HG02642 (cell line): ENCODE results near the gene GJA8.
"Not testable (repeated sequence)": the region's sequence is repeated elsewhere in the genome, so short reads cannot be mapped to it uniquely, and the experiment has no call there.

ENCODE experiments used
- ATAC-seq: cut with Tn5 transposase; IDR thresholded peaks from one replicate; pipeline ENCODE4 v1.9.1; 2021; ENCODE audit warnings: mild to moderate bottlenecking; ENCODE audit not compliant: unreplicated experiment, poor library complexity

GJA8 gene

DNA sequence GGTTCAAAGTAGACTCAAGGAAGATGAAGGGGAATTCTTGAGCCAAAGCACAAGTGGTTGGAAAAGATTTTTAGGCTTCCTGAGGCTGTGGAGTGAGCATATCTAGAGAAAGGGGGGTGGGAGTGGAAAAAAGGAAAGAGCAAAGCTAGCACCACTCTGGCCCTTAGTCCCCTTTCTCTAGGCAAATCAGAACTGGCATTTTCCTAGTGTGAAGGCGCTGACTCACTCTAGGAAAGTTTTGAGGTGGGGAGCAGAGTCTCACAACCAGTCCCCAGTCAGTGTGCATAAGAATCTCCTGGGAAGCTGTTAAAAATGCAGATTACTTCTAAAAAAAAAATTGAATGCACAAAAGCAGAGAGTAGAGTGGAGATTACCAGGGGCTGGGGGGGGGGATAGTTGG is 22.2 kb downstream of the GJA8 start:
- no peak for ATAC-seq

GRCh38 chr1:147927215-147927614 is 24.6 kb downstream of the GJA8 start:
- not testable (repeated sequence) for ATAC-seq

DNA sequence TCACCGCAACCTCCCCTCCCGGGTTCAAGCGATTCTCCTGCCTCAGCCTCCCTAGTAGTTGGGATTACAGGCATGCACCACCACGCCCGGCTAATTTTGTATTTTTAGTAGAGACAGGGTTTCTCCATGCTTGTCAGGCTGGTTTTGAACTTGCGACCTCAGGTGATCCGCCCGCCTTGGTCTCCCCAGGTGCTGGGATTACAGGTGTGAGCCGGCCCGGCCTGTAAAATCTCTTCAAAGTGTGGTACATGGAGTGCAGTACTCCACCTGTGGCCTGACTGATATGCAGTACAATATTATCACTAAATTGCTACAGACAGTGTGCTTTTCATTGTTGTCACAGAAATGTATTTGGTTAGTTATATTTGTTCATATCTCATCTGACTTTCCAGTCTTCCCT is 25.1 kb downstream of the GJA8 start:
- not testable (repeated sequence) for ATAC-seq

DNA sequence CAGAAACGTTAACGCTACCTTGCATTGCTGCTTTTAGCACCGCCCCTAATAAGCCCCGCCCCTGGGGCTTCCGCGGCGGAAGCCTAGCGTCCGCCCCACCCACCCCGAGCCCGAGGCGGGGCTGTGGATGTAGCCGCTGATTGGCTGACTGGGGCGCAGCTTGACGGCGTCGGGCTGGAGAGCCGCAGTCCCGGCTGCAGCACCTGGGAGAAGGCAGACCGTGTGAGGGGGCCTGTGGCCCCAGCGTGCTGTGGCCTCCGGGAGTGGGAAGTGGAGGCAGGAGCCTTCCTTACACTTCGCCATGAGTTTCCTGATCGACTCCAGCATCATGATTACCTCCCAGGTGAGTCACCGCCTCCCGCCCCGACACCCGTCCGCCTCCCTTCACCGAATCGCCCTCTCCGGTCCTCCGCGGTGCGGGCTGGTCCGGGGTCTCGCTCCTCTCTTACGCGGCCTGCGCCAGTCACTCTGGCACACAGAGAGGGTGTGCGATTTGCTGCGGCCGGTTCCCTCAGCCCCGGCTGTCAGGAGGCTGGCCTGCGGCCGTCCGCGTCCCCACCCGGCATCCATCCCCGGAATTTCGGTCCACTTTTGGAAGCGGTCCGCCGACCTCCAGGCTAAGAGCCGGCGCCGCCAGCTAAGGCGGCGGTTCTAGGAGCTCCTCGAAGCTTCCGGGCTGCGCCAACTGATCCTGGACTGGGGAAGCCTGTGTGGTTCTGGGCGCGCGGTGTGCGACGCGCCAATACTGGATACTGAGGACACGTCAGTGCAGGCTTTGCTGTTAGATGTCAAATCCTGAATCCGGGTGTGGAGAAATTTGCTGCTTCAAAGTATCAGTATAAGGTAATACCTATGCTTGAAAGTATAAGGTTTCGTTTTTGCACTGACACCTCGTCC is 25.9 kb downstream of the GJA8 start, which contains the start of gene GPR89B:
TSS of gene GPR89B (plus strand) at position 185 of the 897 bp plus-strand sequence. CDS start at position 302, 117 bp downstream.
- peak; percentile 98 for ATAC-seq

- not testable (repeated sequence) for ATAC-seq
Observed at GRCh38 chr1:147931137-147931536, 28.5 kb downstream of the GJA8 start.

DNA sequence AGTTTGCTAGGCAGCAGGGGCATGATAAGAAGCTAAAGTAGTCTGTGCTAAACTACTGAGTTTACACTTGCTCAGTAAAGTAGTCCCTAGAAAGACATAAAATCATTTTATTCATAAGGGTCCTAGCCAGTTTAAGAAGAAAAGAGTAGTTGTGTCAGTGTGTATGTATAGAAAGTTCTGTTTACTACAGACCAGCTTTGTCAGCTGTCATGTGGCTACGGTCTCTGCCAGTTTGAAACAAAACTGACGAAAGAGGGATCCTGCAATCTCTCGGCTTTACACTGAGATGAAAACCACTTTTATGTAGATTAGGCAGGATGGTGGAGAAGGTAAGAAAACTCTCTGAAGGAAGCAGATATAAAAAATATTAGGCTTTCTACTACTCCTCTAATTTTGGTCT is 32.7 kb downstream of the GJA8 start:
- ATAC-seq, result not testable (repeated sequence)

- ATAC-seq, result not testable (repeated sequence)
Observed at GRCh38 chr1:147940456-147940855, 37.9 kb downstream of the GJA8 start.

DNA sequence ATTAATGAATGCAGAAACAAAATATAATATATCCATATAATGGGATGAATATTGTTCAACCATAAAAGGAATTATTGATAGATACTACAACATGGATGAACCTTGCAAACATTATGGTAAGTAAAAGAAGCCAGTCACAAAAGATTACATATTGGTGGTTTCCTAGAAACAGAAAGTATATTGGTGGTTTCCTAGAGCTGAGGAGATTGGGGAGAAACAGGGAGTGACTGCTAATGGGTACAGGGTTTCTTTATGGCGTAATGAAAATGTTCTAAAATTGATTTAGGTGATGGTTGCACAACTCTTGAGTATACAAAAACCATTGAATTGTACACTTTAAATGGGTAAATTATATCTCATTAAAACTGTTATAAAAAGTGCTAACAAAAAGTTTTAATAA is 40.0 kb downstream of the GJA8 start:
- ATAC-seq, result not testable (repeated sequence)

- ATAC-seq, result not testable (repeated sequence)
Observed at GRCh38 chr1:147949517-147949916, 46.9 kb downstream of the GJA8 start.
